Endometrial microvascular endothelial cells (primary cell): ENCODE data around the gene SULT2B1. TPM values are rescaled to one million over a fixed set of nuclear protein-coding genes. Genes with fewer than 3 reads are reported as not detected.
"Not testable (repeated sequence)": the region's sequence is repeated elsewhere in the genome, so short reads cannot be mapped to it uniquely, and the experiment has no call there.

Source experiments
- in situ Hi-C: cut with HindIII; loops from 2 replicates; pipeline ENCODE4 v1.10.0; 2017; ENCODE audit warnings: low sequenced_read_pairs, low pct_unique_long_range_greater_than_20kb; ENCODE audit errors: inconsistent ontology term
- total RNA-seq: library from RNA; depleted of rRNA; stranded (reverse); fragments of >200 nt; gene quantifications from one replicate; pipeline ENCODE4 v1.2.3, GENCODE V29; 2015; ENCODE audit errors: inconsistent ontology term

Gene SULT2B1
- total RNA-seq, result not detected

GRCh38 chr19:48551437-48552302, at the start of gene SULT2B1:
Gene SULT2B1, plus strand, starts transcription at chr19:48552172. Its CDS starts 81 bp downstream, at chr19:48552253.
- in situ Hi-C loops, result no loop called here

GRCh38 chr19:48502350-48503018, 49.5 kb upstream of the SULT2B1 start:
- in situ Hi-C loops, result no loop called here

- in situ Hi-C loops, result no loop called here
Measured at GRCh38 chr19:48506138-48506733, 45.7 kb upstream of the SULT2B1 start.

- in situ Hi-C loops, result no loop called here
Measured at GRCh38 chr19:48507911-48508439, 44.0 kb upstream of the SULT2B1 start.

GRCh38 chr19:48508729-48509411, 43.1 kb upstream of the SULT2B1 start:
- in situ Hi-C loops, result no loop called here

GRCh38 chr19:48509467-48510194, 42.3 kb upstream of the SULT2B1 start:
- in situ Hi-C loops, result no loop called here

- in situ Hi-C loops, result no loop called here
Measured at GRCh38 chr19:48510421-48511268, 41.3 kb upstream of the SULT2B1 start.

- in situ Hi-C loops, result no loop called here
Measured at GRCh38 chr19:48511321-48511731, 40.6 kb upstream of the SULT2B1 start.

GRCh38 chr19:48511800-48512503, 40.0 kb upstream of the SULT2B1 start, which contains the start of gene LMTK3:
Gene LMTK3, minus strand, starts transcription at chr19:48511835. Its CDS starts 259 bp downstream, at chr19:48511576.
- in situ Hi-C loops, result no loop called here

GRCh38 chr19:48512504-48513288, 39.3 kb upstream of the SULT2B1 start:
- in situ Hi-C loops, result no loop called here

- in situ Hi-C loops, result no loop called here
Measured at GRCh38 chr19:48513289-48514122, 38.5 kb upstream of the SULT2B1 start.

GRCh38 chr19:48514123-48514458, 37.9 kb upstream of the SULT2B1 start:
- in situ Hi-C loops, result no loop called here

GRCh38 chr19:48516536-48516935, 35.4 kb upstream of the SULT2B1 start:
- in situ Hi-C loops, result no loop called here

- in situ Hi-C loops, result no loop called here
Measured at GRCh38 chr19:48518207-48518606, 33.8 kb upstream of the SULT2B1 start.

- in situ Hi-C loops, result not testable (repeated sequence)
Measured at GRCh38 chr19:48519426-48519825, 32.5 kb upstream of the SULT2B1 start.
